HepG2 (cell line): ENCODE measurements around the gene C1QL2. TPM values are rescaled to one million over a fixed set of nuclear protein-coding genes. Genes with fewer than 3 reads are reported as not detected.

Experiments used
- FOXP1 ChIP-seq, 2 experiments: fragments of 450-650 bp in 1 of 2; IDR thresholded peaks; 2 replicates each; pipeline ENCODE4 v1.6.1; 2017 to 2018; ENCODE audit warnings: antibody characterized with exemption in 1 of 2
- IRF2 ChIP-seq: IDR thresholded peaks from 2 replicates; pipeline ENCODE4 v1.6.1; 2018; ENCODE audit warnings: missing genetic modification reagents, missing compliant biosample characterization
- KAT2B ChIP-seq: fragments of 150-350 bp; IDR thresholded peaks from 2 replicates; pipeline ENCODE4 v1.6.1; 2014; ENCODE audit warnings: low read depth, low read length, borderline replicate concordance
- NCOA5 ChIP-seq: sonication (generic); formaldehyde crosslinking; IDR thresholded peaks from 2 replicates; pipeline ENCODE4 v1.4.0; 2020; ENCODE audit warnings: missing genetic modification reagents
- POLR2A ChIP-seq, 2 experiments: IDR thresholded peaks; 2 replicates each; pipeline ENCODE4 v1.6.1; 2011; ENCODE audit warnings: low read depth in 2 of 2, low read length in 2 of 2, mild to moderate bottlenecking in 1 of 2, moderate library complexity in 1 of 2; ENCODE audit not compliant: insufficient read depth in 1 of 2
- POLR2G ChIP-seq: fragments of 200-400 bp; formaldehyde crosslinking; IDR thresholded peaks from 2 replicates; pipeline ENCODE4 v1.6.1; 2018; ENCODE audit warnings: mild to moderate bottlenecking, low read depth, low read length, moderate library complexity
- PTBP1 ChIP-seq: fragments of 200-400 bp; formaldehyde crosslinking; IDR thresholded peaks from 2 replicates; pipeline ENCODE4 v1.6.1; 2018; ENCODE audit warnings: low read length, low read depth; ENCODE audit not compliant: poor library complexity, severe bottlenecking
- RORA ChIP-seq: sonication (generic); formaldehyde crosslinking; IDR thresholded peaks from 2 replicates; pipeline ENCODE4 v1.5.0; 2020; ENCODE audit warnings: mild to moderate bottlenecking, missing genetic modification reagents, moderate library complexity
- ZBTB7B ChIP-seq: sonication (generic); formaldehyde crosslinking; IDR thresholded peaks from 2 replicates; pipeline ENCODE4 v1.4.0; 2020; ENCODE audit warnings: missing genetic modification reagents
- ZNF782 ChIP-seq: sonication (generic); formaldehyde crosslinking; IDR thresholded peaks from 2 replicates; pipeline ENCODE4 v1.4.0; 2020; ENCODE audit warnings: missing genetic modification reagents, mild to moderate bottlenecking, borderline replicate concordance
- ZSCAN21 ChIP-seq: sonication (generic); formaldehyde crosslinking; IDR thresholded peaks from 2 replicates; pipeline ENCODE4 v1.8.0; 2022; ENCODE audit warnings: mild to moderate bottlenecking, missing genetic modification reagents, moderate library complexity, borderline replicate concordance
- polyA plus RNA-seq, 8 experiments: library from polyadenylated mRNA; depleted of rRNA in 3 of 8; stranded (reverse) in 7 of 8; unstranded in 1 of 8; fragments of >200 nt; fragmentation: Illumina TruSeq in 4 of 8; extraction: Trizol in 4 of 8; gene quantifications; 2 replicates each; pipeline versions ENCODE4 v1.2.1 to v1.2.3, GENCODE V29; 2011 to 2016; ENCODE audit warnings: low read depth in 4 of 8, missing spikeins in 1 of 8, mixed read lengths in 1 of 8; ENCODE audit not compliant: insufficient read depth in 1 of 8
- total RNA-seq, 5 experiments: library from RNA; depleted of rRNA; stranded (reverse); fragments of >200 nt; fragmentation: Illumina TruSeq; extraction: Trizol; gene quantifications; 2 replicates each; pipeline ENCODE4 v1.2.3, GENCODE V29; 2016; ENCODE audit warnings: low read depth in 1 of 5
- TF ChIP-seq, protein P1 (sequence below): sonication (generic); formaldehyde crosslinking; IDR thresholded peaks from 2 replicates; pipeline ENCODE4 v1.4.0; 2020; ENCODE audit warnings: missing genetic modification reagents
- TF ChIP-seq, protein P2 (sequence below): sonication (generic); formaldehyde crosslinking; IDR thresholded peaks from 2 replicates; pipeline ENCODE4 v1.4.0; 2020; ENCODE audit warnings: mild to moderate bottlenecking, missing genetic modification reagents
- TF ChIP-seq, protein P3 (sequence below): sonication (generic); formaldehyde crosslinking; IDR thresholded peaks from 2 replicates; pipeline ENCODE4 v1.5.0; 2020; ENCODE audit warnings: missing genetic modification reagents, mild to moderate bottlenecking, borderline replicate concordance
- TF ChIP-seq, protein P4 (sequence below), 2 experiments: sonication (generic) in 1 of 2; formaldehyde crosslinking in 1 of 2; IDR thresholded peaks; 2 replicates each; pipeline versions ENCODE4 v1.6.1 to v1.9.0; 2014 to 2022; ENCODE audit warnings: antibody characterized with exemption in 1 of 2, borderline replicate concordance in 1 of 2, inconsistent platforms in 1 of 2, low read depth in 1 of 2, missing genetic modification reagents in 1 of 2
- TF ChIP-seq, protein P5 (sequence below): sonication (generic); formaldehyde crosslinking; IDR thresholded peaks from 2 replicates; pipeline ENCODE4 v1.5.0; 2020; ENCODE audit warnings: missing genetic modification reagents

The C1QL2 gene
- total and polyA plus RNA-seq, 2 of the 13 experiments (the other 11 are each of a cell fraction or from before 2014, with no cell fraction given), result not detected

DNA sequence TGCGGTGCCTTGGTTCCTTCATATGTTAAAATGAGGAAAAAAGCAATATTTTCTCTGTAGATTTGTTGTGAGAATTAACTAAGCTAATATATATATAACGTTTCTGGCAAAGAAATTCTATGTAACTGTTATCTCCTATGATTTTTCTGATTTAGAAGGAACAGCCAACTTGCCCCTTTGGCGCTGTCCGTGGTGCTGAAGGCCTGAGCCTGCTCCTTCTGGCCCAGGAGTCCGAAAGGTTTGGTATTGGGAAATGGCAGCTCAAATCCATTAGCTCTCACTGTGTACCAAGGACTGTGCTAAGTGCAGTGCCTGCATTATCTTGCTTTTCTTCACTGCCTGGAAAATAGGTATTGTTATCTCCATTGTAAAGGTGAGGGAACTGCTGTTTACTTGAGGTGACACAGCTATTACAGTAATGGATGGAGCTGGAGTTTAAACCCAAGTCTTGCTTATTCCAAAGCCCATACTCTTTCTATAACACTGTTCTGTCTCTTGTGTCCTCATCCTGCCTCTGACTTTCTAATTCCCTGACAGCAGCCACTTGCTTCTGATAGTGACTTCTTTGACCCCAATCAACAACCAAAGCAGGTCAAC lies 52.2 kb downstream of the C1QL2 start (continued):
- TF ChIP-seq, protein P1, sequence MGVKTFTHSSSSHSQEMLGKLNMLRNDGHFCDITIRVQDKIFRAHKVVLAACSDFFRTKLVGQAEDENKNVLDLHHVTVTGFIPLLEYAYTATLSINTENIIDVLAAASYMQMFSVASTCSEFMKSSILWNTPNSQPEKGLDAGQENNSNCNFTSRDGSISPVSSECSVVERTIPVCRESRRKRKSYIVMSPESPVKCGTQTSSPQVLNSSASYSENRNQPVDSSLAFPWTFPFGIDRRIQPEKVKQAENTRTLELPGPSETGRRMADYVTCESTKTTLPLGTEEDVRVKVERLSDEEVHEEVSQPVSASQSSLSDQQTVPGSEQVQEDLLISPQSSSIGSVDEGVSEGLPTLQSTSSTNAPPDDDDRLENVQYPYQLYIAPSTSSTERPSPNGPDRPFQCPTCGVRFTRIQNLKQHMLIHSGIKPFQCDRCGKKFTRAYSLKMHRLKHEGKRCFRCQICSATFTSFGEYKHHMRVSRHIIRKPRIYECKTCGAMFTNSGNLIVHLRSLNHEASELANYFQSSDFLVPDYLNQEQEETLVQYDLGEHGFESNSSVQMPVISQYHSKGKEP (CRISPR knock-in tag), result peak; percentile 67; the same call in 1 of the 2 replicates
- TF ChIP-seq, protein P2, sequence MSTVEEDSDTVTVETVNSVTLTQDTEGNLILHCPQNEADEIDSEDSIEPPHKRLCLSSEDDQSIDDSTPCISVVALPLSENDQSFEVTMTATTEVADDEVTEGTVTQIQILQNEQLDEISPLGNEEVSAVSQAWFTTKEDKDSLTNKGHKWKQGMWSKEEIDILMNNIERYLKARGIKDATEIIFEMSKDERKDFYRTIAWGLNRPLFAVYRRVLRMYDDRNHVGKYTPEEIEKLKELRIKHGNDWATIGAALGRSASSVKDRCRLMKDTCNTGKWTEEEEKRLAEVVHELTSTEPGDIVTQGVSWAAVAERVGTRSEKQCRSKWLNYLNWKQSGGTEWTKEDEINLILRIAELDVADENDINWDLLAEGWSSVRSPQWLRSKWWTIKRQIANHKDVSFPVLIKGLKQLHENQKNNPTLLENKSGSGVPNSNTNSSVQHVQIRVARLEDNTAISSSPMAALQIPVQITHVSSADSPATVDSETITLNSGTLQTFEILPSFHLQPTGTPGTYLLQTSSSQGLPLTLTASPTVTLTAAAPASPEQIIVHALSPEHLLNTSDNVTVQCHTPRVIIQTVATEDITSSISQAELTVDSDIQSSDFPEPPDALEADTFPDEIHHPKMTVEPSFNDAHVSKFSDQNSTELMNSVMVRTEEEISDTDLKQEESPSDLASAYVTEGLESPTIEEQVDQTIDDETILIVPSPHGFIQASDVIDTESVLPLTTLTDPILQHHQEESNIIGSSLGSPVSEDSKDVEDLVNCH, result no peak
- TF ChIP-seq NCOA5 (CRISPR knock-in tag) (no peak), IRF2 (CRISPR knock-in tag) (0 out of 2 replicates have a peak, but pooled peaks have one; percentile 31), ZNF782 (CRISPR knock-in tag) (no peak), KAT2B (no peak), ZSCAN21 (CRISPR knock-in tag) (peak; percentile 49; the same call in 1 of the 2 replicates), ZBTB7B (CRISPR knock-in tag) (no peak), PTBP1 (no peak), POLR2G (no peak), RORA (no peak), FOXP1 (IDR thresholded peaks at IDR 0.05) (no peak), FOXP1 (CRISPR knock-in tag; IDR thresholded peaks at IDR 0.05) (no peak), POLR2A (IDR thresholded peaks at IDR 0.05; ENCODE audit: insufficient read depth in 1 of 2, low read depth in 2 of 2, low read length in 2 of 2) (no peak)
- TF ChIP-seq, protein P3, sequence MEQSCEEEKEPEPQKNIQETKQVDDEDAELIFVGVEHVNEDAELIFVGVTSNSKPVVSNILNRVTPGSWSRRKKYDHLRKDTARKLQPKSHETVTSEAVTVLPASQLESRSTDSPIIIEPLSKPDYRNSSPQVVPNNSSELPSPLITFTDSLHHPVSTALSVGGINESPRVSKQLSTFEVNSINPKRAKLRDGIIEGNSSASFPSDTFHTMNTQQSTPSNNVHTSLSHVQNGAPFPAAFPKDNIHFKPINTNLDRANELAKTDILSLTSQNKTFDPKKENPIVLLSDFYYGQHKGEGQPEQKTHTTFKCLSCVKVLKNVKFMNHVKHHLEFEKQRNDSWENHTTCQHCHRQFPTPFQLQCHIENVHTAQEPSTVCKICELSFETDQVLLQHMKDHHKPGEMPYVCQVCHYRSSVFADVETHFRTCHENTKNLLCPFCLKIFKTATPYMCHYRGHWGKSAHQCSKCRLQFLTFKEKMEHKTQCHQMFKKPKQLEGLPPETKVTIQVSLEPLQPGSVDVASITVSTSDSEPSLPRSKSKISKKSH (CRISPR knock-in tag), result no peak
- TF ChIP-seq, protein P4, sequence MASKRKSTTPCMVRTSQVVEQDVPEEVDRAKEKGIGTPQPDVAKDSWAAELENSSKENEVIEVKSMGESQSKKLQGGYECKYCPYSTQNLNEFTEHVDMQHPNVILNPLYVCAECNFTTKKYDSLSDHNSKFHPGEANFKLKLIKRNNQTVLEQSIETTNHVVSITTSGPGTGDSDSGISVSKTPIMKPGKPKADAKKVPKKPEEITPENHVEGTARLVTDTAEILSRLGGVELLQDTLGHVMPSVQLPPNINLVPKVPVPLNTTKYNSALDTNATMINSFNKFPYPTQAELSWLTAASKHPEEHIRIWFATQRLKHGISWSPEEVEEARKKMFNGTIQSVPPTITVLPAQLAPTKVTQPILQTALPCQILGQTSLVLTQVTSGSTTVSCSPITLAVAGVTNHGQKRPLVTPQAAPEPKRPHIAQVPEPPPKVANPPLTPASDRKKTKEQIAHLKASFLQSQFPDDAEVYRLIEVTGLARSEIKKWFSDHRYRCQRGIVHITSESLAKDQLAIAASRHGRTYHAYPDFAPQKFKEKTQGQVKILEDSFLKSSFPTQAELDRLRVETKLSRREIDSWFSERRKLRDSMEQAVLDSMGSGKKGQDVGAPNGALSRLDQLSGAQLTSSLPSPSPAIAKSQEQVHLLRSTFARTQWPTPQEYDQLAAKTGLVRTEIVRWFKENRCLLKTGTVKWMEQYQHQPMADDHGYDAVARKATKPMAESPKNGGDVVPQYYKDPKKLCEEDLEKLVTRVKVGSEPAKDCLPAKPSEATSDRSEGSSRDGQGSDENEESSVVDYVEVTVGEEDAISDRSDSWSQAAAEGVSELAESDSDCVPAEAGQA (IDR thresholded peaks at IDR 0.05; ENCODE audit: low read depth), result no peak
- TF ChIP-seq, protein P4 (CRISPR knock-in tag; IDR thresholded peaks at IDR 0.05; ENCODE audit: borderline replicate concordance), result peak; percentile 68; the same call in 1 of the 2 replicates
- TF ChIP-seq, protein P5, sequence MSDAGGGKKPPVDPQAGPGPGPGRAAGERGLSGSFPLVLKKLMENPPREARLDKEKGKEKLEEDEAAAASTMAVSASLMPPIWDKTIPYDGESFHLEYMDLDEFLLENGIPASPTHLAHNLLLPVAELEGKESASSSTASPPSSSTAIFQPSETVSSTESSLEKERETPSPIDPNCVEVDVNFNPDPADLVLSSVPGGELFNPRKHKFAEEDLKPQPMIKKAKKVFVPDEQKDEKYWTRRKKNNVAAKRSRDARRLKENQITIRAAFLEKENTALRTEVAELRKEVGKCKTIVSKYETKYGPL (CRISPR knock-in tag), result peak; percentile 73; the same call in 1 of the 2 replicates
